PFSK-1 (cell line): ENCODE results near the gene OR1F1.

Experiments
- FOXP2 ChIP-seq: optimal IDR thresholded peaks from 2 replicates; pipeline ENCODE3; 2011; ENCODE audit warnings: borderline replicate concordance, control low read depth, inconsistent platforms; ENCODE audit not compliant: insufficient read depth; ENCODE audit errors: extremely low read length, extremely low read depth
- POLR2AphosphoS5 ChIP-seq: IDR thresholded peaks from 2 replicates; pipeline ENCODE4 v1.6.1; 2012; ENCODE audit warnings: low read depth, mild to moderate bottlenecking, control low read depth, low read length, moderate library complexity
- SIN3A ChIP-seq: IDR thresholded peaks from 2 replicates; pipeline ENCODE4 v1.6.1; 2012; ENCODE audit warnings: mild to moderate bottlenecking, low read length, moderate library complexity, borderline replicate concordance; ENCODE audit not compliant: insufficient read depth
- TAF1 ChIP-seq: IDR thresholded peaks from 2 replicates; pipeline ENCODE4 v1.6.1; 2012; ENCODE audit warnings: low read length, control low read depth, borderline replicate concordance; ENCODE audit not compliant: insufficient read depth
- TF ChIP-seq, protein P1 (sequence below), 2 experiments: IDR thresholded peaks; 2 replicates each; pipeline versions ENCODE4 v1.6.1 to v1.8.0; 2011 to 2012; ENCODE audit warnings: low read depth in 2 of 2, low read length in 2 of 2, control low read depth in 1 of 2, inconsistent platforms in 1 of 2, mild to moderate bottlenecking in 1 of 2, moderate library complexity in 1 of 2; ENCODE audit not compliant: insufficient read depth in 1 of 2

The OR1F1 gene

GRCh38 chr16:3246876-3247275 lies 58.9 kb downstream of the OR1F1 start:
- TF ChIP-seq POLR2AphosphoS5 (no peak), SIN3A (no peak), FOXP2 (no peak), TAF1 (no peak)
- TF ChIP-seq, protein P1, sequence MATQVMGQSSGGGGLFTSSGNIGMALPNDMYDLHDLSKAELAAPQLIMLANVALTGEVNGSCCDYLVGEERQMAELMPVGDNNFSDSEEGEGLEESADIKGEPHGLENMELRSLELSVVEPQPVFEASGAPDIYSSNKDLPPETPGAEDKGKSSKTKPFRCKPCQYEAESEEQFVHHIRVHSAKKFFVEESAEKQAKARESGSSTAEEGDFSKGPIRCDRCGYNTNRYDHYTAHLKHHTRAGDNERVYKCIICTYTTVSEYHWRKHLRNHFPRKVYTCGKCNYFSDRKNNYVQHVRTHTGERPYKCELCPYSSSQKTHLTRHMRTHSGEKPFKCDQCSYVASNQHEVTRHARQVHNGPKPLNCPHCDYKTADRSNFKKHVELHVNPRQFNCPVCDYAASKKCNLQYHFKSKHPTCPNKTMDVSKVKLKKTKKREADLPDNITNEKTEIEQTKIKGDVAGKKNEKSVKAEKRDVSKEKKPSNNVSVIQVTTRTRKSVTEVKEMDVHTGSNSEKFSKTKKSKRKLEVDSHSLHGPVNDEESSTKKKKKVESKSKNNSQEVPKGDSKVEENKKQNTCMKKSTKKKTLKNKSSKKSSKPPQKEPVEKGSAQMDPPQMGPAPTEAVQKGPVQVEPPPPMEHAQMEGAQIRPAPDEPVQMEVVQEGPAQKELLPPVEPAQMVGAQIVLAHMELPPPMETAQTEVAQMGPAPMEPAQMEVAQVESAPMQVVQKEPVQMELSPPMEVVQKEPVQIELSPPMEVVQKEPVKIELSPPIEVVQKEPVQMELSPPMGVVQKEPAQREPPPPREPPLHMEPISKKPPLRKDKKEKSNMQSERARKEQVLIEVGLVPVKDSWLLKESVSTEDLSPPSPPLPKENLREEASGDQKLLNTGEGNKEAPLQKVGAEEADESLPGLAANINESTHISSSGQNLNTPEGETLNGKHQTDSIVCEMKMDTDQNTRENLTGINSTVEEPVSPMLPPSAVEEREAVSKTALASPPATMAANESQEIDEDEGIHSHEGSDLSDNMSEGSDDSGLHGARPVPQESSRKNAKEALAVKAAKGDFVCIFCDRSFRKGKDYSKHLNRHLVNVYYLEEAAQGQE (IDR thresholded peaks at IDR 0.05; ENCODE audit: insufficient read depth in 1 of 2, low read depth in 2 of 2, low read length in 2 of 2) = no peak

DNA sequence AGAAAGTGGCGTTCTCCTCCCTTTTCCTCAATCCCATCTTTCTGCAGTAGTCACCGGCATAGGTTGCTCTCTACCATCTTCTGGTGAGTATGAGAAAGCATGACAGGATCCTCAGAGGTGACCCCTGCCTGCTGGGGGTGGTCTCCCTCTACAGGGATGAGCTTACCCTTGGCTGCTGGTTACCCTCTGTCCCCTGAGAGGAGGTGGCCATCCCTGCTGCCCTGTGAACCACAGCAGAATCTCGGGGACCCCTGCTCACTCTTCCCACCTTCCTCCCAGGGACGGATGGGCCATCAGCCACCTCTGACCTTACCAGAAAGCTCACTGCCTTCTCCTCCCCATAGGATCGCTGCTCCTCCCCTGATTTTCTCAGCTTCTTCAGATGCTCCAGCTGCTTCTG lies 60.6 kb downstream of the OR1F1 start:
- TF ChIP-seq POLR2AphosphoS5 (no peak), SIN3A (no peak), TAF1 (no peak), FOXP2 (no peak)
- TF ChIP-seq, protein P1 (IDR thresholded peaks at IDR 0.05; ENCODE audit: insufficient read depth in 1 of 2, low read depth in 2 of 2, low read length in 2 of 2) = no peak

GRCh38 chr16:3249020-3249419 lies 61.0 kb downstream of the OR1F1 start:
- TF ChIP-seq TAF1 (no peak), FOXP2 (no peak), POLR2AphosphoS5 (no peak), SIN3A (no peak)
- TF ChIP-seq, protein P1 (IDR thresholded peaks at IDR 0.05; ENCODE audit: insufficient read depth in 1 of 2, low read depth in 2 of 2, low read length in 2 of 2) = no peak

- TF ChIP-seq POLR2AphosphoS5 (no peak), SIN3A (no peak)
- TF ChIP-seq, protein P1 (IDR thresholded peaks at IDR 0.05; ENCODE audit: insufficient read depth in 1 of 2, low read depth in 2 of 2, low read length in 2 of 2) = no peak
Measured at GRCh38 chr16:3249451-3249850, 61.4 kb downstream of the OR1F1 start.

DNA sequence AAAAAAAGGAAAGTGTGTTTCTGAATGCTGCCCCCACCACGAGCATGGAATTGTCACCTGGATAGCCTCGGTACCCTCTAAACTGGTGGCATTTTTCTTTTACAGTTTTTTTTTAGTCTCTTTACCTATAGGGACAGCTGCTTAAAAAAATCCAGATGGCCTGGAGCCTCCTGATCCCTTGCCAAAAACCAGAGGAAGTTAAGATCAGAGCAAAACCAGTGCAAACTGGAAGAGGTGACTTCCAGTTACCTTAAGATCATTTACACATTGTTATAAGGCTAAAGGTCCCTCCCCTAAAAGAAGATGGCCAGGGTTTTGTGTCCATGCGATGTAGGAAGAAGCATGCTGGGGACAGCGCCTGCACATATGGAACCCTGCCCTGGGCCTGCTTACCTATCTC lies 65.0 kb downstream of the OR1F1 start:
- no peak for TF ChIP-seq SIN3A
- TF ChIP-seq, protein P1 (IDR thresholded peaks at IDR 0.05; ENCODE audit: insufficient read depth in 1 of 2, low read depth in 2 of 2, low read length in 2 of 2) = no peak
- TF ChIP-seq POLR2AphosphoS5 = no peak
- no peak for TF ChIP-seq TAF1
- TF ChIP-seq FOXP2 = no peak
